IPS-NIHi11 (cell line): ENCODE data around the gene DCAKD.

ENCODE experiments used
- DNase-seq: peaks from one replicate; pipeline ENCODE4 v3.0.0; 2012; ENCODE audit warnings: mixed read lengths, low spot score

DCAKD gene

GRCh38 chr17:45001310-45001709 lies 50.1 kb downstream of the DCAKD start:
- no peak for DNase-seq

- no peak for DNase-seq
Measured at GRCh38 chr17:44999433-44999832, 52.0 kb downstream of the DCAKD start.

GRCh38 chr17:44998646-44999045 lies 52.8 kb downstream of the DCAKD start:
- no peak for DNase-seq

GRCh38 chr17:44997733-44998520 lies 53.5 kb downstream of the DCAKD start:
- DNase-seq: no peak

DNA sequence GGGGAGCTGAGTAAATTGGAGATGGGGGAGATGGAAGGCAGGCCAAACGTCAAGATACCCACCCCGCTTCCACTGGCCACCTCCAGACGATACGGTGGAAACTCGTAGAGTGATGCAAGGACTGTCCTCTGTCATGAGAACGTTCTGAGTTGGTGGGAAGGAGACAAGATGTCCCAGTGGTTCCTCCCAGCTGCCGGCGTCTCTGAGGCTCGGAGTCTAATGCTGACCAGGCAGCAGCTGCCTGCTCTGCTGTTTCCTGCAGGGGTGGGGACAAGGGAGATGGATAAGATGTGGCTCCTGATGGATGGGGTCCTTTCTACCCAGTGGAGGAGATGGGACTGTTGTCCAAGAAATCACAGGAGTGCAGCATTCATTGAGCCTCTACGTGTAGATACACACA lies 55.1 kb downstream of the DCAKD start:
- DNase-seq: no peak

DNA sequence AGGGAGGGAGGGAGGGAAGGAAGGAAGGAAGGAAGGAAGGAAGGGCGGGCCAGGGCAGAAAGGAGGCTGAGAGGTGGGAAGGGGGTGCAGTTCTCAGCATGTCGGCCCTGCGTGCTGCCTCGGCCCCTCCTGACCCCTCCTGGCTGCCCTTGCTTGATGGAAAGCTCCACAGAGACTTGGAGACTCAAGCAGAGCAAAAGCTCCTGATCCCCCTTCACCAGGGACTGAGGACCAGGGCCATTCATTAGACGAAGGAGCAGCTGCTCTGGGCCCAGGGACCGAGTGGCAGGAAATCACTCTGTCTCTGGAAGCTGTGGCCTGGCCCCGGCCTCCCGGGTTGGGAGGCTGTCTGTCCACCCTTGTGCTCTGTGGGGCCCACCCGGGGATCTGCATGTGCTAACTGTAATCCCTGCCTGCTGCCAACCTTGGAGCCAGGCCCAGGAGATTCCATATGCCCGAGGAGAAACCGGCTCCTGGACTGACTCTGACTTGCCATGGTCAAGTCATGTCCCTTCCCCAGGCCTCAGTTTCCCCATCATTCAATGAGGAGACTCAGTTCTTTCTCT lies 55.9 kb downstream of the DCAKD start:
- no peak for DNase-seq

- DNase-seq: no peak
Measured at GRCh38 chr17:44992242-44992939, 59.0 kb downstream of the DCAKD start.

GRCh38 chr17:44990994-44991393 lies 60.4 kb downstream of the DCAKD start:
- DNase-seq: no peak

- DNase-seq: no peak
Measured at GRCh38 chr17:44989552-44990138, 61.8 kb downstream of the DCAKD start.

DNA sequence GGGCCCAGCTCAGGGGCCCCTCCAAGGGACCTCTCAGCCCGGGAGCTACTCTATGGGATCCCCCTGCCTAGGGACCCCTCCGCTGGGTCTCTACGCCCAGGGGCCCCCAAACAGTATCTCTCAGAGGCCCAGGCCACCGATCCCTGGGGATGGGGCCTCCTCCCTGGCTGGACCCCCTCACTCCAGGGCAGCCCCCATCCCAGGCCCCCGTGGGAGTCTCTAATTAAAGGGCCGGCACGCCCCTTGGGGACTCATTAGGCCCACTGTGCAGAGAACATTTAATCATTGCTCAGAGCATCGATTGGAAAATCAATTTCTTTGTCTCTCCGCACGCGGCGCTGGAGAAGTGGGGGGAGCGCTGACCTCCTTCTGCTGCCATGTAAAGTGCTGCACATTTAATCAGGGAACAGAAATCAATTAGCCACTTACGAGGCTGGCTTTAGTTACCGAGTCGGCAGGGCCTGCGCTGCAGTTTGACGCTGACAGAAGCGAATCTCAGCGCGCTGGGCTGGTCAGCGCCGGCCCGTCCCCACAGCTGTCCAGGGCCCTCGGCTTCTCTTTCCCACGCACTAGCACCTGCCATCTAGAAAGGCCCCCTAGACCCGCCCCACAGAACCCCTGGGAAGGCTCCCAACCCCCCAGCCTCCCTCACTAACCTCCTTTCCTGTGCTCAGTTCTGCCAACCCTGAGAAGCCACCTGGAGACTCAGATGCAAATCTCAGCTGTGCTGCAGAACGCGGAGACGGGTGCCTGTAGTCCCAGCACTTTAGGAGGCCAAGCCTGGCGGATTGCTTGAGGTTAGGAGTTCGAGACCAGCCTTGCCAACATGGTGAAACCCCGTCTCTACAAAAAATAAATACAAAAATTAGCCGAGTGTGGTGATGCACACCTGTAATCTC lies 63.1 kb downstream of the DCAKD start:
- DNase-seq: no peak

GRCh38 chr17:44983563-44983962 lies 67.9 kb downstream of the DCAKD start:
- DNase-seq: peak; percentile 48

- no peak for DNase-seq
Measured at GRCh38 chr17:44982113-44982702, 69.2 kb downstream of the DCAKD start.

DNA sequence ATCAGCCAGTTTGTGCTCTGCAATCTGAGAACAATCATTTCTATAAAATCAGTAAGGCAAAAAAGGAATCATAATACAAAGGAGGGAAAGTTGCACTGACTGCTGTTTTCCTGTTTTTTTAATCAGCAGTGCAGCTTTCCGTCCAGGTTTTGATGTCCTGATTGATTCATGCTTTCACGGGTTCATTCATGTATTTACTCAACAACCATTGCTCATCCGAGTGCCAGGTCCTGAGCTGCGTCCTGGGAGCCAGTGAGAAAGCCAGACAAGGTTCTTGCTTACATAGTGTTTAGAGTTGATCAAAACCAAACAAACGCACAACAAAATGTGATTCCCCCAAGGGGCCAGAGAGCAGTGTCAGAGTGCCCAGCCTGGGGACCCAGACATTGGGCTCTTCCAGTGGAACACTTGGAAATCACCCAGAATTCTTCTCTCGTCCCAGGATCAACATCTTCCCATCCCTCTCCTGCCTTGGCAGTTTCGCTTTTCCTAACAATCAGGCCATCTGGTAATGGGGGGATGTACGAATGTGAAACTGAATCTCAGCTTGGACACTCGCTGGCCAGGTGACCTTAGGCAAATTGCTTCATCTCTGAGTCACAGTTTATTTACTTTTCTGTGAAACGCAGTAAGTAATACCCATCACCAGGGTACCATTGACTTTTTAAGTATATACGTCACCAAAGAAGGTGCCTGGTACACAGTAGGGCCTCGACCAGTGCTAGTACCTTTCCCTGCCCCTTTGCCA lies 70.0 kb downstream of the DCAKD start:
- DNase-seq: no peak

DNA sequence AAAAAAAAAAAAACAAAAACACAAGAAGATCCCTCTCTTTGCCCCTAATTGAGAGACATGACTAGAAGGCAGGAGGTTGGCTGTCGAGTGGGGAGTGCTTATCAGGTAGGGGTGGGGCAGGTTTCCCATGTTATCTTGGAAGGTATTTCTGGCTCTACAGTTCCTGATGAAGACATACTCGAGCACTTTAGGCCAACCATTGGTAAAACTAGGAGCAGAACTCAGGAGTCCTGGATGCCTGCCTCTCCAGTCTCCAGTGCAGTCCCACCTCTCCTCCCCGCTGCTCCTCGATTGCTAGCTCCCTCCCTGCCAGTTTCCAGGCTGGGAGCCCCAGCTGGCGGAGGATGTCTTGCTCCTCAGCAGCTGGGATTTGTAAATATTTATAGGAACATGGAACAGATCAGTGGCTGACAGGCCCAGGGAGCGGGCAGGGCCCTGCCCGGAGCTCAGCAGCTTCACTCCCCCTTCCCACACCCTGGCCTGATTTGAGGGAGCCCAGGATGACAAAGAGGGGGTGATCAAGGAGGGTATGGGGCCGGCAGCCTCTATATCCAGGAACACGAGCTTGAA lies 71.9 kb downstream of the DCAKD start:
- no peak for DNase-seq

DNA sequence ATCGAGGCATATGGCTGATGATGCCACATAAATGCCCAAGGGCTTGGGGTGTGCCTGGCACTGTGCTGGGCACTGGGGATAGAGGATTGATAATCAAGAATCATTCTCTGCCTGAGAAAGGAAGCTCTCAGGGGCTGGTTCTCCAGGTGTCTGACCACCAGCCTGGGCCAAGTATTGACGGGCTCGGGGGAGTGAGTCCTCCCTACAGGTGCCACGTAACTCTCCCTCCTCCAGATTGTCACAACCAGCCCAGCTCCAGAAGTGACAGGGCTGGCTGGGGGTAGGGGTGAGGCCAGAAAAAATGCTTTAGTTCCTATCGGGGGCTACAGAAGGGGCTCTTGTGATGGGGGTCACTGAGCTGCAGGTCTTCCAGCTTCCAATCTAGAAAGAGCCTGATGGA lies 72.6 kb downstream of the DCAKD start:
- no peak for DNase-seq

- DNase-seq: no peak
Measured at GRCh38 chr17:44977814-44978550, 73.5 kb downstream of the DCAKD start.

- no peak for DNase-seq
Measured at GRCh38 chr17:44977065-44977464, 74.4 kb downstream of the DCAKD start.

DNA sequence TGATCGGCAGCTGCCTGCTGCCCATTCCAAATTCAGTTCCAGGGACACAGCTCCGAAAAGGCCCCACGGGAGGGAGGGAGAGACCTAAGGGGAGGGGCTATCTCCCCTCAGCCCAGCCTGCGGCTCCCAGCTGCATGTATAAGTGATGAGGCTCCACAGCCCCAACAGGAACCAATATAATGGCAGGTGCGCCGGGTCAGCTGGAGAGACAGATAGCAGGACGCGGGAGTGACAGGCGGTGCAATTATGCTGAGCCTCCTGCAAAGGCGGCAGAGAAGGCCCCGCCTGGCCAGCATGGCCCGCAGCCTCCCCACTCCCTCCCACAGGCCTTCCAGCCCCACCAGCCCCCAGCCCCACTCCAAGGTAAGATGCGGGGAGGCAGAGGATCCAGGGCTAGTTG lies 75.2 kb downstream of the DCAKD start:
- no peak for DNase-seq
